GM11168 (cell line): ENCODE results near the gene RAD51C.
"Not testable (repeated sequence)": the region's sequence is repeated elsewhere in the genome, so short reads cannot be mapped to it uniquely, and the experiment has no call there.

Source experiments
- in situ Hi-C: fragments of 300-500 bp; cut with MboI; formaldehyde crosslinking; loops from one replicate; pipeline ENCODE4 v1.12.0; 2022; ENCODE audit warnings: low sequenced_read_pairs; ENCODE audit not compliant: unreplicated experiment

Gene RAD51C

GRCh38 chr17:58692239-58693055 lies at the start of gene RAD51C:
TSS of gene RAD51C (plus strand) at chr17:58692602. CDS start at chr17:58692644, 42 bp downstream.
- in situ Hi-C loops, result no loop called here

- in situ Hi-C loops, result no loop called here
Observed at GRCh38 chr17:58643147-58643546, 49.3 kb upstream of the RAD51C start.

DNA sequence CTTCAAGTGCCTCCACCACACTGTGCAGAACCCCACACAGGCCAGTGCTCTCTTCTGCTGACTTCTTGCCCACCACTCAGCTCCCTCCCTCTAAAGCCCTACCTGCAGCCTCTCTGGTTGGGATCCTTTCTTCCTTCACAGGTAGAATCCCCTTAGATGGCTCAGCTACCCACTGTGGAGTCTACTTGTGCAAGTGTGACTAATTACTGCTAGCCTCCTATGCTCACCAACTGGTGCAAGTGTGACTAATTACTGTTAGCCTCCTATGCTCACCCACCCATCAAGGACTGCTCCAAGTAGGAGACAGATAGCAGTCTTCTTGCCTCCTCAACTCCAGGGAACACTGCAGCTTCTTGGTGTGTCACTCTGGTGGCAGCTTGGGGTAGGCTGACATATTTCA lies 44.2 kb upstream of the RAD51C start:
- in situ Hi-C loops, result no loop called here

DNA sequence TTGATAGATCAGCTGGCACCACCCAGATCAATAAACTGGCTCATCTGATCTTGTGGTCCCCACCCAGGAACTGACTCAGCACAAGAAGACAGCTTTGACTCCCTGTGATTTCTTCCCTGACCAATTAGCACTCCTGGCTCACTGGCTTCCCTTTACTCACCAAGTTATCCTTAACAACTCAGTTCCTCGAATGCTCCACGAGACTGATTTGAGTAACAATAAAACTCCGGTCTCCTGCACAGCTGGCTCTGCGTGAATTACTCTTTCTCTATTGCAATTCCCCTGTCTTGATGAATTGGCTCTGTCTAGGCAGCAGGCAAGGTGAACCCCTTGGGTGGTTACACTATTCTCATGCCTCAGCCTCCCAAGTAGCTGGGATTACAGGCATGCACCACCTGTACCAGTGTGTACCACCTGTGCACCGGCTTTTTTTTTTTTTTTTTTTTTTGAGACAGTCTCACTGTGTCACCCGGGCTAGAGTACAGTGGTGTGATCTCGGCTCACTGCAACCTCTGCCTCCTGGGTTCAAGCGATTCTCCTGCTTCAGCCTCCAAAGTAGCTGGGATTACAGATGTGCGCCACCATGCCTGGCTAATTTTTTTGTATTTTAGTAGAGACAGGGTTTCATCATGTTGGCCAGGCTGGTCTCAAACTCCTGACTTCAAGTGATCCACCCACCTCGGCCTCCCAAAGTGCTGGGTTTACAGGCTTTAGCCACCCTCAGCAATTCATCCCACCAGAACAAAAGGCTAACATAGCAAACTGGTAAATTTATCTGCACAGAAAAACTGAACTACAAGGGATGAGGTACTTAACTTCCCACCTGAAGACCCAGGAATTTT lies 34.2 kb upstream of the RAD51C start:
- in situ Hi-C loops, result not testable (repeated sequence)

GRCh38 chr17:58658804-58659713 lies 33.3 kb upstream of the RAD51C start:
- in situ Hi-C loops, result no loop called here

- in situ Hi-C loops, result not testable (repeated sequence)
Observed at GRCh38 chr17:58659714-58660084, 32.7 kb upstream of the RAD51C start.

DNA sequence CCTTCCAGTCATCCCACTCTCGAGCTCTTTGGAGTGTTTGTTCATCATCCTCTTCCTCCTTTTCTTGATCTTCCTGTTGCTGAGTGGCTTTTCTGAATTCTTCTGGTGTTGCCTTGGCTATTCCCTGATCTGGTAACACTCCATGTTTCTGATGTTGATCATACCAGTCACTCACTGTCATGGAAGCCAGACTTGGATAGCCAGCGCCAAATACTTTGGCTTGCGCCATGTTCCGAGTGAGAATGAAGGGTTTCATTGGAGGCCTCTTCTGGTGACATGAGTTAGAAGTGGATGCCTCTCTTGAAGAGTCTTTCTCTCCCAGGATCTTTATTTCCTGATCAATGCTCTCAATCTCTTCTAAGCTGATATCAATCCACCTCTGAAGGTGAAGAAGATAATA lies 31.8 kb upstream of the RAD51C start:
- in situ Hi-C loops, result no loop called here

GRCh38 chr17:58661499-58661898 lies 30.9 kb upstream of the RAD51C start:
- in situ Hi-C loops, result no loop called here

DNA sequence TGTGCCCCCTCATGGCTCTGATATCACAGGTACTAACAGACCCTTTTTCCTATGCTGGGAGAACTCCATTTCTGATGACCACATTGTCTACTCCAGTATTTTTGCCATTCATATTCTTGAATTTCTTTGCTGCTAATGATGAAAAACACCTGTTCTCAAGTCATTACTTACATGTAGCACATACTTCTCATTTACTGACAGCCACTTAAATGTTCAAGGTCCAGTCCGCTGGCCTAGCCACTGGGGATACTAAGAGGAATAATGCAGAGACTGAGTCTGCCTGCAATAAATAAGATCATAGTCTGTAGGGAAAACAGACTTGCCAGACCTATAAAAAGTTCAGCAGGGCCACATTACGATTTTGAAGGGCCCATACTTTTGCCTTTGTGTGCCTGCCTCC lies 28.1 kb upstream of the RAD51C start:
- in situ Hi-C loops, result no loop called here

DNA sequence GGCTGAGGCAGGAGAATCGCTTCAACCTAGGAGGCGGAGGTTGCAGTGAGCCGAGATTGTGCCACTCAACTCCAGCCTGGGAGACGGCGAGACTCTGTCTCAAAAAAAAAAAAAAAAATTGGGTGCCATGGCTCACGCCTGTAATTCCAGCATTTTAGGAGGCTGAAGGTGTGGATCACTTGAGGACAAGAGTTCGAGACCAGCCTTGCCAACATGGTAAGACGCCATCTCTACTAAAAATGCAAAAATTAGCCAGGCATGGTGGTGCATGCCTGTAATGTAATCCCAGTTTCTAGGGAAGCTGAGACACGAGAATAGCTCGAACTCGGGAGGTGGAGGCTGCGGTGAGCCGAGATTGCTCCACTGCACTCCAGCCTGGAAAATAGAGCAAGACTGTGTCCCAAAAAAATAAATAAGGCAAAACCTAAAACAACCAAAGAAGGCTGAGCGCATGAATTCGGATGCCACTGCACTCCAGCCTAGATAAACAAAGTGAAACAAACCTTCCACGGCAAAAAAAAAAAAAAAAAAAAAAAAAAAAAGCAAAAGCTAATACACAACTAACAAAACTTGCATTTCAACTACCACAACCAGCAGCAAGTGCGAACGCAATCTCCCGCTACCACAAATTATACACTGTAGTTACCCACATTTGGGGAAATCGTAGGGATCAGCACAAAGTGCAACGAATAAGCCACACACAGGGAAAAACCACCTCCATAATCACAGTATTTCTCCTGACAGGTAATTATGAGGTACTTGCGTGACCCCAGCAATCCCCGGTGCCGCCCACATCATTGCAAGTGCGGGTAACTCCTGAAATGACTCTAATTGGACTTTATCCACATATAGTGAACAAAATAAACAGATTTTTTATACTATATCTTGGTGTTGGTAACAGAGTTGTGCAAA lies 26.2 kb upstream of the RAD51C start:
- in situ Hi-C loops, result no loop called here

DNA sequence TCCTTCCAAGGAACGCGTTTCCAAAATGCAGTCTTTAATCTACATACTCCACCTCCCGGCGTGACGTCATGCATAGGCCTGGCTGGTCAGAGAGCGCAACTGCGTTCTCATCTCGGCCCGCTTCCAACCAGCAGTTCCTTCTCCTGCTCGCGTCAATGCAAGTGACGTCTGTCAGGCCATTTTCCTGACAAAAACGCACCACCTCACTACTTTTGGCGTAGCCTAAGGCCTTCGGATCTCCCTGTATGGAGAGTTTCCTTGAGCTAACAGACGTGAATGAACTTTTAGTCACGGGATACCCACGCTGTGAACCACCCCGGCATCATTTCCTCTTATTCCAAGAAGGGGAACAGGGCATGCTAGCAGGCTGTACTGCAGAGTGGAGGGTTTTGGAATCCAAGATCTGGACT lies 25.5 kb upstream of the RAD51C start:
- in situ Hi-C loops, result no loop called here

- in situ Hi-C loops, result no loop called here
Observed at GRCh38 chr17:58667934-58668597, 24.3 kb upstream of the RAD51C start.

DNA sequence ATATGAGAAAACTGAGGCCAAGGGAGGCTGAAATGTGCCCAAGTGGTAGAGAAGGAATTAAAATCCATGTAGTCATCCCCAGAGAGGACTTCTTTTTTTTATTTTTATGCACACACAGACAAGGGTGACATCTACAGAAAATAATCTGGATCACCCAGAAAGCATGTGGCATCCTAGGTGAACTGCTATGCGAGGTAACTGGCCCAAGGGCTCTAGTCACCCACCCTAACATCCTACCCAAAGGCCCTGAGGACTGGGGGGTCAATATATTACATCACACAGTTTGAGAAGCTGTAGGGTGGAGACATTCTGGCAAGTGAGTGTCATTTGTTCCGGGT lies 23.8 kb upstream of the RAD51C start:
- in situ Hi-C loops, result no loop called here

DNA sequence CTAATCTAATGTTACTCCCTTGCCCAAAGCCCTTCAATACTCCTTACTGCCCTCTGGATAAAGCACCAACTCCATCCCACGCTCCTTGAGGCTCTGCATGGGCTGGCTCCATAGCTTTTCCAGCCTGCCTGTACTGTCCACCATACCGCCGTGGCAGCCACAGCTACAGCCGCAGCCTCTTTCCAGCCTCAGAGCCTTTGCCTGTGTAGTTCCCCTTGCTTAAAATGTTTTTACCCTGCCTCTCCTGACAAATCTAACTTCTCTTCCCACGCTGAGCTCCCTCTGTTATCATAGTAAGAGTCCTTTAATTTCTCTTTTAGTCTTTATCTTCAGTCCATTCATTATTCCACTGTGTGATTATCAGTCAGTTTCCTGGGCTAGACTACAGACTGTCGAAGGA lies 22.5 kb upstream of the RAD51C start:
- in situ Hi-C loops, result no loop called here

DNA sequence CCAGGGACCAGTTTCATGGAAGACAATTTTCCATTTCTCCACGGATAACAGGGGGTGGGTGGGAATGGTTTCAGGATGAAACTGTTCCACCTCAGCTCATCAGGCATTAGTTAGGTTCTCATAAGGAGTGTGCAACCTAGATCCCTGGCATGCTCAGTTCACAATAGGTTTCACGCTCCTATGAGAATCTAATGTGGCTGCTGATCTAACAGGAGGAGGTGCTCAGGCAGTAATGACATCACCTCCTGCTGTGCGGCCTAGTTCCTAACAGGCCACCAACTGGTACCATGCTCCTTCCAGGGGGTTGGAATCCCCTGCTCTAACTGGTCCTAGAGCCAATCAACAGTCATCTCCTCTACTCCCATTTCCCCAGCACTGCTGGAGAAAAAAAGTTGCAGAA lies 20.4 kb upstream of the RAD51C start:
- in situ Hi-C loops, result no loop called here

- in situ Hi-C loops, result no loop called here
Observed at GRCh38 chr17:58677194-58677880, 15.1 kb upstream of the RAD51C start.

GRCh38 chr17:58678287-58678686 lies 14.1 kb upstream of the RAD51C start:
- in situ Hi-C loops, result not testable (repeated sequence)

DNA sequence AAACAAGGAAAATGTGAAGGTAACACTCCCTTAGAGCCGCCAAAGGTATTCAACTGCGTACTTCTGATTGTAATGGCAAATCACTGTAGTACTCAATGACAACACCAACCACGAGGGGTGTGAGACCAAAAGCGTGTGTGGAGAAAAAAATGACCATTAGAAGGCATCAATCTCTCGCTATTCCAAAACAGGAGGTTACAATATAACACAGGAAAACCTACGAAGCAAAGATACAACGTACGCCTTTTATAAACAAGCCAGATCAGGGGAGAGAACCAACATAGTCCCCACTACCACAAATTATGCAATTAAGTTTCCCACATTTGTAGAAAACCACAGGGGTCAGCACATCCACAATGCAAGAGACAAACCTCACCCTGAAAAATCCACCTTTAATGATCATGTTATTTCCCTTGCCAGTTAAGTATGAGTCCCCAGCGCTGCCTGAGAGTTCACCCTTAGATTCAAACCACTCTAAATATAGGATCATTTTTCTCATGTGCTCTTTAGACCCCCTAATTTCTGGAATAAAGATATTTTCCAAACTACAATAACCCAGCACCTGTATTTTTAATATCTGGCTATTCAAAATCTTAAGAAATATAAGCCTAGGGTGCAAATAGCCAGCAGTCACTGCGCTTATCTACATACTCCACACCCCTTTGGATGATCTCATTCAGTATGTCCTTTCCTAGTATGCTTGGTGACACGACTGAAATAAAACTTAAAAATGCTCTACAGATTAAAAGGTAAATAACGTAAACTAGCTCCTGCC lies 13.0 kb upstream of the RAD51C start:
- in situ Hi-C loops, result no loop called here
